Measurements from ENCODE around the gene NTNG2.

- no peak for TF ChIP-seq NFXL1 (IDR thresholded peaks at IDR 0.05; ENCODE audit: borderline replicate concordance)
- no peak for TF ChIP-seq ZNF274 (IDR thresholded peaks at IDR 0.05; ENCODE audit: insufficient read depth, insufficient read length)
These were observed 22.3 kb downstream of the NTNG2 start for GRCh38 chr9:132184124-132184523.
